Left cardiac atrium (tissue), 4 donors: ENCODE data around the gene SHANK1. TPM values are rescaled to one million over a fixed set of nuclear protein-coding genes. Genes with fewer than 3 reads are reported as not detected.

Experiments
- ATAC-seq, 2 donors: fragments of 200-7000 bp; cut with Tn5 transposase; one replicate each; pipeline ENCODE4 v1.9.1; 2020; ENCODE audit warnings: mild to moderate bottlenecking in 2 of 2, moderate library complexity in 2 of 2
- DNase-seq: peaks from one replicate; pipeline ENCODE4 v3.0.0-alpha.2; 2020
- intact Hi-C, 2 donors: fragments of 100-400 bp; cut with DNase I; formaldehyde crosslinking; loops; one replicate each; pipeline versions ENCODE4 v1.14.1 to v1.15.1; 2022 to 2023
- total RNA-seq, 2 donors: library from RNA; stranded (reverse); fragmentation: NEBNext Ultra II Directional; extraction: Animal tissue kit (Norgen Biotek cat#: 25700); gene quantifications; one replicate each; pipeline ENCODE4 v1.2.1, GENCODE V29; 2021
- donor health status: DM: no; HTN: yes; CAD: no.
- donor health status: DM: no; HTN: yes; CAD: no; lungs with severe emphysema.
- donor health status: DM: yes; HTN: yes; CAD: no.
- donor health status: Dilated cardiomyopathy.

Gene SHANK1
- total RNA-seq, 2 donors from 2014 or later, result 0.62 to 1.2 TPM

- intact Hi-C loops, result no loop called here
- no peak for ATAC-seq
- no peak for DNase-seq
Observed at GRCh38 chr19:50717026-50717723, 2.4 kb downstream of the SHANK1 start.

- DNase-seq (no peak), ATAC-seq (no peak)
- intact Hi-C loops, result no loop called here
Observed at GRCh38 chr19:50716178-50717025, 3.2 kb downstream of the SHANK1 start.

- intact Hi-C loops, result no loop called here
- ATAC-seq, result no peak
Observed at GRCh38 chr19:50713556-50714236, 5.9 kb downstream of the SHANK1 start.

GRCh38 chr19:50712833-50713232 lies 6.8 kb downstream of the SHANK1 start:
- DNase-seq (no peak), ATAC-seq (no peak)
- intact Hi-C loops, result no loop called here

More at GRCh38 chr19:50713556-50714236, 5.9 kb downstream of the SHANK1 start:
- DNase-seq, result no peak

GRCh38 chr19:50711805-50712204 lies 7.8 kb downstream of the SHANK1 start:
- DNase-seq (no peak), ATAC-seq (no peak)
- intact Hi-C loops, result no loop called here

- no peak for ATAC-seq
- DNase-seq, result no peak
- intact Hi-C loops, result no loop called here
Observed at GRCh38 chr19:50711196-50711595, 8.4 kb downstream of the SHANK1 start.

- intact Hi-C loops, result no loop called here
- DNase-seq (no peak), ATAC-seq (no peak)
Observed at GRCh38 chr19:50710612-50711011, 9.0 kb downstream of the SHANK1 start.

- intact Hi-C loops, result no loop called here
- DNase-seq (no peak), ATAC-seq (no peak)
Observed at GRCh38 chr19:50710094-50710493, 9.5 kb downstream of the SHANK1 start.

- no peak for ATAC-seq
- no peak for DNase-seq
- intact Hi-C loops, result loop anchor here (10.0 kb wide), 2 partner anchors 66 to 76 kb away; partner anchors contain the start of gene GPR32 (in 1 of the 2)
Observed at GRCh38 chr19:50708179-50708879, 11.3 kb downstream of the SHANK1 start.

- no peak for ATAC-seq
- no peak for DNase-seq
- intact Hi-C loops, result loop anchor here (10.0 kb wide), 2 partner anchors 68 to 78 kb away; partner anchors contain the start of gene GPR32 (in 1 of the 2)
Observed at GRCh38 chr19:50706387-50706786, 13.2 kb downstream of the SHANK1 start.

- ATAC-seq (peak; percentile 44 to 72), DNase-seq (no peak)
- intact Hi-C loops, result loop anchor here (10.0 kb wide), 2 partner anchors 69 to 79 kb away; partner anchors contain the start of gene GPR32 (in 1 of the 2)
Observed at GRCh38 chr19:50705422-50706019, 14.1 kb downstream of the SHANK1 start.

- intact Hi-C loops, result loop anchor here (10.0 kb wide), 2 partner anchors 71 to 81 kb away; partner anchors contain the start of gene GPR32 (in 1 of the 2)
- no peak for DNase-seq
- ATAC-seq, result no peak
Observed at GRCh38 chr19:50703915-50704796, 15.4 kb downstream of the SHANK1 start.

- no peak for DNase-seq
- no peak for ATAC-seq
- intact Hi-C loops, result loop anchor here (10.0 kb wide), 2 partner anchors 72 to 82 kb away; partner anchors contain the start of gene GPR32 (in 1 of the 2)
Observed at GRCh38 chr19:50702871-50703829, 16.5 kb downstream of the SHANK1 start.

GRCh38 chr19:50702158-50702870 lies 17.3 kb downstream of the SHANK1 start:
- ATAC-seq, result no peak
- DNase-seq, result no peak
- intact Hi-C loops, result loop anchor here (10.0 kb wide), 2 partner anchors 72 to 82 kb away; partner anchors contain the start of gene GPR32 (in 1 of the 2)

- intact Hi-C loops, result loop anchor here (10.0 kb wide), 2 partner anchors 73 to 83 kb away; partner anchors contain the start of gene GPR32 (in 1 of the 2)
- DNase-seq (no peak), ATAC-seq (no peak)
Observed at GRCh38 chr19:50701367-50701985, 18.1 kb downstream of the SHANK1 start.
